GM19025 (cell line): ENCODE measurements around the gene MIA.
"Not testable (repeated sequence)": the region's sequence is repeated elsewhere in the genome, so short reads cannot be mapped to it uniquely, and the experiment has no call there.

Experiments
- ATAC-seq: cut with Tn5 transposase; IDR thresholded peaks from one replicate; pipeline ENCODE4 v1.9.1; 2021; ENCODE audit warnings: mild to moderate bottlenecking, low read depth, moderate library complexity; ENCODE audit not compliant: unreplicated experiment

The MIA gene

GRCh38 chr19:40801426-40802299 is 26.3 kb downstream of the MIA start:
- ATAC-seq, result no peak

DNA sequence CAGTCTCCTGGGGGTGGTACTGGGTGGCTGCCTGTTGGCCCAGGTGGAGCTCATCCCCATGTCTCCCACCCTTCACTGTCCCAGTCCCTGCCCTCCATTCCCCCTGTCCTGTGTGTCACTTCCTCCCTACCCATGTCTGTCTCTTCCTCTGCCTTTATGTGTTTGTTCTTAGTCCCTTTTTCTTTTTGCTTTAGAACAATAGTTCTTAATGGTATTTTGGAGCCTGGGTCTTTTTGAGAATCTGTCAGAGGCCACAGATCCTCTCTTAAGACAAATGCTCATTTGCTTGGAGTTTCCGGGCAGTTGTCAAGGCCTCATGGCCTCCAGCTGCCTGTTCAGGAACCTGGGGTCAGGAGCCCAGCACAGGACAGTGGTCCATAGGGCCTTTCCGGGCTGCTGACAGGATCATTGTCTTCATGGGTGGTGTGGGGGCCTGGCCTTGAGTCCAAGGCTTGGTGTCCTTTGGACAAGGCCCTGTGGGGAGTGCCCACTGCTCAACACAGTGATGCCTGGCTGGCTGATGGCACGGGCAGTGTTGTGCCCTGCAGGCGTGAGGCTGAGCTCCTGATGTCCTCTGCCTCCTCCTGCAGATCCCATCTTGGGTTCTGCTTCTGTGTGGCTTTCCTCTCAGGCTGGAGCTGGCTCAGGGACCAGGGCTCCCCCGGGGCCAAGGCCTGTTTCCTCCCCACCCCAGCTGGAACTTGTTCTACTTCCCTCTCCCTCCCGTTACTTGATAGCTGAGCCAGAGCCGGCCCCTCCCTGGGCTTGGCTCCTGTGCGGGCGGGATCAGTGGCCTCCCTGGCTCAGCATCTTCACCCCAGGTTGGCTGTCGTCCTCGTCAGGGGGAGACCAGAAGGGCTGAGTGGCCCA is 27.2 kb downstream of the MIA start:
- no peak for ATAC-seq

DNA sequence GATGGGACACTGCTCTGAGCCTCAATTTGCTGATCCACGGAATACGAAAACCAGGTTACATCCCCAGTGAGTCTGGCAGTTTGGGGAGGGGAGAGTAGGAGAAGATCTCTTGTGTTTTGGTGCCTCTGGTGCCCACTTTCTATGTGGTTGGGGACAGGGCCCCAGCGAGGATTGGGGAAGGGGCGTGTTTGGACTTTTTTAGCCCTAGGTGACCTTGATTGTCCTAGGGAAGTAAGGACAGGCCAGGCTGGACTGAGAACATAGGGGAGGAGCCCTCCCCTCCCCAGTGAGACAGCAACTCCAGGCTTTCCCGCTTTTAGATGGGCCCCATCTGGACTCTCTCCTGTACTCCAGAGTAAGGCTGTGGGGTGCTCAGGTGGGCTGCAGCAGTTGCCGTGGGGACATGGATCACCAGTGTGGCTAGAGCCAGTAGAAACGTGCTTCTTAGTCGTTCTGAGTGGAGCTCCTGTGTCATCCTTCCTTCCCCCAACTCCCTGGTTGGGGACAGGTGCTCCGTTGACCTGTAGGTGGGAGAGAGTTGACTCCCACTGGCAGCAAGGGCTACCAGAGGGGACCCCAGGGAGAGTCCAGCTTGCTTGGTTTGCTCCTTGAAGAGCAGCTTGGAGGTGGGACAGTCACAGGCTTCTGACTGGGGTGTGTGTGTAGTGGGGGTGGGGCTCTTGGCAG is 28.0 kb downstream of the MIA start:
- ATAC-seq, result no peak

DNA sequence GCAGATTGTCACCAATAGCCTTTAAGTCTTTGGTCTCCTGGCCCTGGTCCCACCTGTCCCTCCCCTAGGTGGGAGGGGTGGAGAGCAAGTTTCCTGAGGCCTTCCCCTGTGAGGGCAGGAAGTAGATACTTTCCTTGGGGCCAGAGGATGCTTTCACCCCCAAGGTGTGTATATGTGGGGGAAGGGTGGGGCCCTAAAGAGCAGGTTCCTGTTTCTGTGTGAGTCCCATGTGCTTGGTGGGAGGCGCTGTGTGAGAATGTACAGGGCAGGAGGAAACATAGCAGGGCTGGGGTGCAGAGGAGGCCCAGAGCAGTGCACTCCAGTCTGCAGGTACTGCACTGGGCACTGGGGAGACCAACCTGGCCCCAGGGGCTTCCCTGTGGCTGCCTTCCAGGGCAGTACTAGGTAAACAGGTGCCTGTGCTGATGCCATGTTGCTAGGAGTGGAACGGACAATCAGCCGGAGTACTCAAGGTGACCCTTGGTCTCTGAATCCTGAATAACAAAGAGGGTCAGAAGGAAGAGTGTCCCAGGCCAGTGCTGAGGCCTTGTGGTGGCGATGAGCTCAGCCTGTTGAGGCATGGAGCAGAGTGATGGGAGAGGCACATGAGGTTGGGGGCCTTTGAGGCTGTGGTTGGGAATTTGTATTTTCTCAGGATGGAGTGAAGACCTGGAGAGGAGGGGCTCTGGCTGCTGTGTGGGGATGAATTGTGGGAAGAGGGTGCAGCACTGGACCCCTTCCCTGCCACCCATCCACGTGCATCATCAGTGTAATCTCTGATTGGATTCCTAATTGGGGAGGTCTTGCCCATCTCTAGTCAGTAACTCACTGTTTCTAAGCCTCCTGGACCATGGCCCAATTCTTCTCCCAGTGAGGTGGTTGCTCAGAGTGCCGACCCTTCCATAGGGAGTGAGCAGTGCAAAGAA is 28.8 kb downstream of the MIA start:
- ATAC-seq, result no peak

DNA sequence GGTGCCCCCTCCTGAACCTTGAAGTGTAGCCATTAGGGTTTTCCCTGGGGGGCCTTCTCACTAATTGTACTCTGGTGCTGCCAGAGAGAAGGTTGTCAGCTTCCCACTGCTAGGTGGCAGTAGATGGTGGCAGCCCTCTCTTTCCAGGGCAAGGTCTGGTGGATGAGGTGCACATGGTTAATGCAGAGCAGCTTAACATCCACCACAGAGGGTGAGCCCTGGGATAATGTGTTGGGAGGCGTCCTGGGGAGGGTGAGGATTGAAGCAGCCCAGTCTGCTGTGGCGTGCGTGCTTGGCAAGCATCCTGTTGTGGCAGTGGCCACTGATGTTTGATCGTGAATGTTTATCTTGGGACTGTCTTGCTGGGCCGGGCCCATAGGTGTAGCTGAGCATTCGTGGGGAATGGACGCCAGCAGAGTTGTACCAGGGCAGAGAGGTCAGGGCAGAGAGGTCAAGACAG is 29.5 kb downstream of the MIA start:
- no peak for ATAC-seq

DNA sequence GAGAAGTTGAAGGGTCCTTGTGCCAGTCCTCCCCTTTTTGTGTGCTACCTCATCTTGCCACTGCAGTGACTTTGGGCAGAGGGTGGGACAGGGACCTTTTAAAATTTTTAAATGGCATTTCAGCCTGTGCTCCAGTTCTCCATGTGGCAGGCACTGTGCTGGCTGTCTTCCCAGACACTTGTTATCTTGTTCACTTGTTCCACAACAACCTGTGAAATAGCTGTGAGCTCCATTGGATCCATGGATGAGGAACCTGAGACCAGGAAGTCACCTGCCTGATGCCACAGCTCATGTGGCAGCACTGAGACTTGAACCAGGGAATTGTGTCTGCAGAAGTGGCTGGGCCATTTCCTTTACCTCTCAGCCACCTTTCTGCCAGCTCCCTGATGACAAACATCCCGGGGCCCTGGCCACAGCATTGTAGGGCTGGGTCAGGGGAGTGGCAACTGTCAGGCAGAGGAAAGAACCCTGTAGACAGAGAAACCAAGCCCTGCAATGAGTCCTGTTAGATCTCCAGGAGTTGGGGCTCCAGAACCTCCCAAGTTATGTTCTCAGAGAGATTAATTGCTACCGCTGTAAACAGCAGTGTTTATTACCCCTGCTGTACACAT is 30.0 kb downstream of the MIA start:
- no peak for ATAC-seq

DNA sequence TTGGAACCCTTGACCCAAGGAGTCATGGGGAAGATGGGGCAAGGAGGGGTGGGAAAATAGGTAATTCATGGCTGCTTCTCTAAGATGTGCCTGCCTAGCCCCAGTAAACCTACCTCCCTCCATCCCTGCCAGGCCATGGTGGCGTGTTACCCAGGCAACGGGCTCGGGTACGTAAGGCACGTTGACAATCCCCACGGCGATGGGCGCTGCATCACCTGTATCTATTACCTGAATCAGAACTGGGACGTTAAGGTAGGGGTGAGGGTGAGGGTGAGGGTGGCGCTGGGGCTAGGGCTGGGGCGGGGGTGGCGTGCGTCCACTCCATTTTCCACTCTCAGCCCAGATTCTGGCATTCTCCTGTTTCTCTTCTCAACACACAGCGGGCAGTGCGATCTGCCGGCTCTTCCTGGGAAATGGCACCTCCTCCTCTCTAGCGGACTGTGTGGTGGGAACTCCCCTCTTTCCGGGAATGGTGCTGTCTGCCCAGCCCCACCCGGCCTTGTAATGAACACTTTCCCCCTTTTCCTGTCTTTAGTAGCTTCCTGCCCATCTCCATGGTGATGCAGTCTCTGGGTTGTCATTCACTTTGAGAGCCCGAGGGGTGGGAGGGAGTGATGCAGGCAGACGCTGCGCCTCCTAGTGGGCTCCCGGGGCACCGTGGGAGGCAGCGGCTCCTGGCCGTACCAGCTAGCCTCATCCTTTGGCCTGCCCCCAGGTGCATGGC is 31.3 kb downstream of the MIA start:
- ATAC-seq, result no peak

GRCh38 chr19:40807147-40808020 is 32.1 kb downstream of the MIA start:
- no peak for ATAC-seq

GRCh38 chr19:40808021-40808325 is 32.7 kb downstream of the MIA start:
- ATAC-seq, result no peak

GRCh38 chr19:40808497-40808896 is 33.2 kb downstream of the MIA start:
- ATAC-seq, result no peak

GRCh38 chr19:40809358-40810086 is 34.2 kb downstream of the MIA start:
- ATAC-seq, result no peak

GRCh38 chr19:40810160-40810559 is 34.8 kb downstream of the MIA start:
- ATAC-seq, result no peak

- peak; percentile 62 for ATAC-seq
These were observed 35.5 kb downstream of the MIA start for GRCh38 chr19:40810649-40811408.

DNA sequence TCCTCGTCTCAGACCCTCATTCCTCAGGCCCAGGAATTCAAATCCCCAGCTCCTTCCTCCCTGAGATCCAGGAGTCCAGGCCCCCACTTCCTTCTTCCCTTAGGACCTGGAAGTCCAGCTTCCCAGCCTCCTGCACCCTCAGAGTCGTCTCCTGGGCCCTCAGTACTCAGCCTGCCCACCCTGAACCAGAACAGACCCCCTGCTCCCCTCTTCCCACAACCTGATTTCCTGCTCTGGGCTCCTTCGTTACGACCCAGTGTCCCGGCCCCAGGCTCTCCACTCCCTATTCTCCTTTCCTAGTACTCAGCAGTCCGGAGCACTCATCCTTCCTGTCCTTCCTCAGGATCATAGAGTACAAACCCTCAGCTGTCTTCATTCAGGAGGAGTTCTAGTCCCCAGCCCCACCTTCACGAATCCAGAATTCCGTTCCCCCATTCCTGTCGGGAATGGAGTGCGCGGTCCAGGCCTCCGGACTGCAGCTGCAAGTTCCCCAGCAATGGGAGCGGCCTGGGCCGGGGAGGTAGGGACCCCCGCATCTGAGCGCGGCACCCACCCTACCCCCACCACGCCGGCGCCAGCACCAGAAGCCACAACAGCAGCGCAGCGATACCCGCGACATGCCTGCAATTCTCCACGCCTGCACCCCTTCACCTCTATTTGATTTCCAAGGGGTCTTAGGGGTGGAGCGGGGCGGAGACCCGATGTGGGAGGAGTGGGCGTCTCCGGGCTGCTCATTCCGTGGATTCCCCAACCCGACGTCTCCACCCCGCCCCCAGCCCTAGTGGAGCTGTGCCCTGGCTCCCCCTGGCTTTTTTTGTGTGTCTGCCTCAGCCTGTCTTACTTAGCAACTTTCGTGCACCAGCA is 36.4 kb downstream of the MIA start:
- no peak for ATAC-seq

DNA sequence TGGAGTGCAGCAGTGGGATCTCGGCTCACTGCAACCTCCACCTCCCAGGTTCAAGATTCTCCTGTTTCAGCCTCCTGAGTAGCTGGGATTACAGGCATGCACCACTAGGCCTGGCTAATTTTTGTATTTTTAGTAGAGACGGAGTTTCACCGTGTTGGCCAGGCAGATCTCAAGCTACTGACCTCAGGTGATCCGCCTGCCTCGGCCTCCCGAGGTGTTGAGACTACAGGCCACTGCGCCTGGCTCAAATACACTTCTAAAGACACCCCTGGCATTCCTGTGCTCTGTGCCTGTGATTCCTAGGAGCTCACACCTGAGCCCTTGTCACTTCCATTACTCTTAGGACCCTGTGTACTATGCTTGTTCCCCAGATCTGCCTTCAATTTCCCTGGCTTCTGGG is 37.2 kb downstream of the MIA start:
- not testable (repeated sequence) for ATAC-seq

GRCh38 chr19:40813182-40813581 is 37.9 kb downstream of the MIA start:
- ATAC-seq, result no peak
